Measurements from ENCODE around the gene WIPI1. TPM values are rescaled to one million over a fixed set of nuclear protein-coding genes. Genes with fewer than 3 reads are reported as not detected.
A peak's percentile ranks its signal among the peaks of the same experiment; 100 is the strongest.

Gene WIPI1
- total and polyA plus RNA-seq, 2 donors from 2014 or later = 40.9 to 41.2 TPM

DNA sequence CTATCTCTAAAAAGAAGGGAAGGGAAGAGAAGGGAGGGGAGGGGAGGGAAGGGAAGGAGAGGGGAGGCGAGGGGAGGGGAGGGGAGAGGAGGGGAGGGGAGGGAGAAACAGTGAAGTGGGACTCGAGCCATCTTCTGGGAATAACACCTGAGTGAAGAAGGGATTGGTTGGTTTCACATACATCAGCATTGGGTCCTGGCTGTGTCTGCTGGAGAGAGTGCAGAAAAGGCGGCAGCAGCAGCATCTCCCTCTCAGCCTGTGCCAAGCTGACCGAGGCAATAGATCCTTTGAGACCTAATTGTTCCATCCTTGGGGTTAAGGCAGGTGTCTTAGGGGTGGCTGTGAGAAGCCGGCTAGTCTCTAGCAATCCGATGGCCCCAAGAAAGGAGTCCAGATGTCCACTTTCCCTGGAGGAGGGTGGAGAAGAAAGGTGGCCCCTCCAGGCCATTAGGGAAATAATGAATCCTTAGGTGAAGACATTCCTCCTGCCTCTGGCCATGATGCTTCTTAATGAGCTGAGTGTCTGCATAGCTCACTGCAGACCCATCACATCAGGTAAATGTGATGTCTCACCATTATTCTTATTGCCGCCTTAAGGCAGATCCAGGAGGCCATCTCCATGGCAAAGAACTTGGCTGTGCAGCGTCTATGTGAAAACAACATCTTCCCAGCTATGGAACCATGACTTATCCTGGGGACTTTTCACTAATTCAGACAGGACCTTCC is 71.6 kb downstream of the WIPI1 start:
- H3K9ac ChIP-seq (ENCODE audit: low read length in 3 of 3) = no peak overlapping the region
- TF ChIP-seq, protein P1, sequence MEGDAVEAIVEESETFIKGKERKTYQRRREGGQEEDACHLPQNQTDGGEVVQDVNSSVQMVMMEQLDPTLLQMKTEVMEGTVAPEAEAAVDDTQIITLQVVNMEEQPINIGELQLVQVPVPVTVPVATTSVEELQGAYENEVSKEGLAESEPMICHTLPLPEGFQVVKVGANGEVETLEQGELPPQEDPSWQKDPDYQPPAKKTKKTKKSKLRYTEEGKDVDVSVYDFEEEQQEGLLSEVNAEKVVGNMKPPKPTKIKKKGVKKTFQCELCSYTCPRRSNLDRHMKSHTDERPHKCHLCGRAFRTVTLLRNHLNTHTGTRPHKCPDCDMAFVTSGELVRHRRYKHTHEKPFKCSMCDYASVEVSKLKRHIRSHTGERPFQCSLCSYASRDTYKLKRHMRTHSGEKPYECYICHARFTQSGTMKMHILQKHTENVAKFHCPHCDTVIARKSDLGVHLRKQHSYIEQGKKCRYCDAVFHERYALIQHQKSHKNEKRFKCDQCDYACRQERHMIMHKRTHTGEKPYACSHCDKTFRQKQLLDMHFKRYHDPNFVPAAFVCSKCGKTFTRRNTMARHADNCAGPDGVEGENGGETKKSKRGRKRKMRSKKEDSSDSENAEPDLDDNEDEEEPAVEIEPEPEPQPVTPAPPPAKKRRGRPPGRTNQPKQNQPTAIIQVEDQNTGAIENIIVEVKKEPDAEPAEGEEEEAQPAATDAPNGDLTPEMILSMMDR (IDR thresholded peaks at IDR 0.05; ENCODE audit: borderline replicate concordance, extremely low read depth, insufficient read depth) = no peak
- peaks cover 0 to 14% (median 2%) of the 10 kb centered on the region in 3 donors for H3K4me1 ChIP-seq (ENCODE audit: control insufficient read depth in 2 of 3, insufficient read depth in 2 of 3, low read depth in 1 of 3, low read length in 3 of 3)
- FAIRE-seq (no peak), DNase-seq (no peak)
- H3K9me3 ChIP-seq (ENCODE audit: control insufficient read depth in 2 of 3, insufficient read depth in 1 of 3, low read length in 3 of 3) = no peaks in the 10 kb centered on the region
- intact Hi-C loops (cut with DNase I) = no loop called here
- no peak overlapping the region for H3K4me3 ChIP-seq (ENCODE audit: low read length in 3 of 3)
- no peaks in the 10 kb centered on the region for H3K27me3 ChIP-seq (ENCODE audit: control insufficient read depth, insufficient read depth, low read length)
- peak overlapping the region in 1 of 2 donors; percentile 49 for H3K27ac ChIP-seq (ENCODE audit: low read depth in 2 of 2, low read length in 2 of 2)
- H3K36me3 ChIP-seq (ENCODE audit: control insufficient read depth in 2 of 3, insufficient read depth in 3 of 3, low read length in 3 of 3) = no peaks in the 10 kb centered on the region

DNA sequence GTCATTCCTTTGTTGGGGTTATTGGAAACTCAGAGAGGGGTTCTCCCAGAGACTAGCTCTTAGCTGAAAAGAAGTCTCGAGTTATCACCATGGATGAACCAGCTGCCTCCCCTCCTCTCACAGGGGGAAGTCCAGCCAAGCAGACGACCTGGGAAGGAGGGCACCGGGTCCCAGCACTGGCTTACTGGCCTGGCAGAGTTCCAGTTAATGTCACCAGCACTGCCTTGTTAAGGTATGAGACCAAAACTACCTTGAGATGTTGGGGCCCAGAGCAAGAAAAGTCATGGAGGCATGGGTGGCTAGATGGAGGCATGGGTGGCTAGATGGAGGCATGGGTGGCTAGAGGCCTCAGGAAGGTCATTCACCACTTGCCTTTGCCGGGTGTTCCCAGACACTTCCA is 72.4 kb downstream of the WIPI1 start:
- TF ChIP-seq, protein P1 (IDR thresholded peaks at IDR 0.05; ENCODE audit: borderline replicate concordance, extremely low read depth, insufficient read depth) = no peak
- Histone ChIP-seq H3K27ac (ENCODE audit: low read depth in 2 of 2, low read length in 2 of 2) (no peak overlapping the region), H3K9ac (ENCODE audit: low read length in 3 of 3) (no peak overlapping the region), H3K9me3 (ENCODE audit: control insufficient read depth in 2 of 3, insufficient read depth in 1 of 3, low read length in 3 of 3) (no peaks in the 10 kb centered on the region), H3K4me1 (ENCODE audit: control insufficient read depth in 2 of 3, insufficient read depth in 2 of 3, low read depth in 1 of 3, low read length in 3 of 3) (peaks cover 0 to 12% (median 2%) of the 10 kb centered on the region in 3 donors), H3K36me3 (ENCODE audit: control insufficient read depth in 2 of 3, insufficient read depth in 3 of 3, low read length in 3 of 3) (no peaks in the 10 kb centered on the region), H3K27me3 (ENCODE audit: control insufficient read depth, insufficient read depth, low read length) (no peaks in the 10 kb centered on the region), H3K4me3 (ENCODE audit: low read length in 3 of 3) (no peak overlapping the region)
- FAIRE-seq (no peak), DNase-seq (no peak)
- intact Hi-C loops (cut with DNase I) = no loop called here

DNA sequence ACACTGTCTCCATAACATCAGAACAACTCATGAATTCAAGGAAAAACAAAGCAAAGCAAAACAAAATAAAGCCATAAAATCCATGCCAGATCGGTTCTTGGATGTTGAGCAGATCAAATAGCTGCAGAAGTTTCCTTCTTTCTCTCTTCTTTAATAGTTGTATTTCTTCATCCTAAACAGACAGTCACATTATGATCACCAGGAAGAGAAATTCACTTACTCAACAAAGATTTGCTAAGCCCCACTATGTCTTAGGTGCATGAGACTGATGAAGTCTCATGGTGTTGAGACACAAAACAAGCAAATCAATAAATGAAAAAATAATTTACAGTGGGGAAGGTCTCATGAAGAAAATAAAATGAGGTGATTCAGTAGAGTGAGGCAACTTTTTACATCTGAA is 72.8 kb downstream of the WIPI1 start:
- Histone ChIP-seq H3K4me3 (ENCODE audit: low read length in 3 of 3) (no peak overlapping the region), H3K9me3 (ENCODE audit: control insufficient read depth in 2 of 3, insufficient read depth in 1 of 3, low read length in 3 of 3) (no peaks in the 10 kb centered on the region), H3K9ac (ENCODE audit: low read length in 3 of 3) (no peak overlapping the region), H3K4me1 (ENCODE audit: control insufficient read depth in 2 of 3, insufficient read depth in 2 of 3, low read depth in 1 of 3, low read length in 3 of 3) (peaks cover 0 to 12% (median 2%) of the 10 kb centered on the region in 3 donors), H3K36me3 (ENCODE audit: control insufficient read depth in 2 of 3, insufficient read depth in 3 of 3, low read length in 3 of 3) (no peaks in the 10 kb centered on the region), H3K27me3 (ENCODE audit: control insufficient read depth, insufficient read depth, low read length) (no peaks in the 10 kb centered on the region), H3K27ac (ENCODE audit: low read depth in 2 of 2, low read length in 2 of 2) (peak overlapping the region in 1 of 2 donors; percentile 42)
- intact Hi-C loops (cut with DNase I) = no loop called here
- TF ChIP-seq, protein P1 (IDR thresholded peaks at IDR 0.05; ENCODE audit: borderline replicate concordance, extremely low read depth, insufficient read depth) = no peak
- peak in 1 of 5 donors; percentile 14 for DNase-seq
- no peak for FAIRE-seq

Data from kidney (tissue), 14 donors.